ENCODE results near the gene TPCN2. TPM values are rescaled to one million over a fixed set of nuclear protein-coding genes. Genes with fewer than 3 reads are reported as not detected.

Gene TPCN2
- total RNA-seq, 1 donor from 2014 or later, result 23.7 TPM

DNA sequence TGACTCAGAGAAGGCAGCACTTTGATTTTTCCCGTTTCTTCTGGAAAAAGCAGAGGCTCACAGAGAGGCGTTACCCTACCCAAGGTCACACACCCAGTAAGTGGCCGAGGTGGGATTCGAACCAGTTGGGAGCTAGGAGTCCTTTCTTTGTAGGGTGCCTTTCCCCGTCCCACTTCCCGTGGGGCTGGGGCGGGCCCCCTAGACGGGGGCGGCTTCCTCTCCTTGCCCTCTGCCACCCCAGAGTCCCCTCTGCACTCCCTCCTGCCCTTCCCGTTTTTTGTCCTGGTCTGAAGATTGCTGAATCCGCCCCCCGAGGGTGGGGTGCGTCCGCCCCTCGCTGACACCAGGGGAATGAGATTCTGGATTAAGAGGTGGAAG is 747 bp downstream of the TPCN2 start:
- Mint-ChIP-seq H3K4me1 (peaks cover 16% of the 10 kb centered on the region), H3K36me3 (peaks cover 2% of the 10 kb centered on the region), H3K27me3 (ENCODE audit: low read depth) (no peaks in the 10 kb centered on the region), H3K4me3 (peak overlapping the region; percentile 71), H3K27ac (peak overlapping the region; percentile 53), H3K9me3 (no peaks in the 10 kb centered on the region)
- TF ChIP-seq CTCF (IDR thresholded peaks at IDR 0.05; ENCODE audit: unreplicated experiment), result no peak
- no peak for DNase-seq (ENCODE audit: low spot score in 2 of 2, unreplicated experiment in 2 of 2)

DNA sequence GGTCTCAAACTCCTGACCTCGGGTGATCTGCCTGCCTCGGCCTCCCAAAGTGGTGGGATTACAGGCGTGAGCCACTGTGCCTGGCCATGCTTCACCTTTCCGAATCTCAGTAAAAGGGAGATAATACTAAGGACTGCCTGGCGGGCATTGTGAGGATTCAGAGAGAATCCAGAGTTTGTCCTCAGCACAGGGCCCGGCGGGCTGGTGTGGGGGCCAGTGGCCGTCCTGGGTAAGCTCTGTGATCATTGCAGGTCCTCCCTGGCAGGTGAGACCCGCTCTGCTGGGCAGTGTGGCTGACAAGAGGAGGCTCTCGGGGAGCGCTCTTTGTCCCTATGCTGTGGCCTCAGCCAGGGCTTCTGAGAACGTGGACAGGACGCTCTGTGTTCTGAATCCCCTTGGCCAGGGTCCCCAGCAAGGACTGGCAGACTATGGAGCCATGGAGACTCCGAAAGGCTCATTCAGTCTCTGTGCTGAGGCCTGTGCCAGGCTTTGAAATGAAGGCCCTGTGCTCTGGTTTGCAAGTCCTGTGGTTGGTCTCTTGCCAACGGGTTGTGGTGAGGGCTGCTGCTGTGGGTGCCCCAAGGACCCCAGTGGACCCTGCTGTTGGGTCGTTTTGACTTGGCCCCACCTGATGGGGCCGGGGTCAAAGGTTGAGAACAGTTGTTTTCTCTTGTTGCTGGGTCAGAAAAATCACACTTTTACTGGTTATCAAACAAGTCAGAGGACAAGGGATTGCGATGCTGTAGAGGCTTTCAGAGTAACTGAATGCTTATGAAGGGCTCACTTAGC is 2.1 kb downstream of the TPCN2 start:
- Mint-ChIP-seq H3K27me3 (ENCODE audit: low read depth) (no peaks in the 10 kb centered on the region), H3K4me3 (peak overlapping the region; percentile 71), H3K36me3 (peaks cover 2% of the 10 kb centered on the region), H3K9me3 (no peaks in the 10 kb centered on the region), H3K27ac (no peak overlapping the region), H3K4me1 (peaks cover 10% of the 10 kb centered on the region)
- no peak for TF ChIP-seq CTCF (IDR thresholded peaks at IDR 0.05; ENCODE audit: unreplicated experiment)
- DNase-seq (ENCODE audit: low spot score in 2 of 2, unreplicated experiment in 2 of 2), result no peak

DNA sequence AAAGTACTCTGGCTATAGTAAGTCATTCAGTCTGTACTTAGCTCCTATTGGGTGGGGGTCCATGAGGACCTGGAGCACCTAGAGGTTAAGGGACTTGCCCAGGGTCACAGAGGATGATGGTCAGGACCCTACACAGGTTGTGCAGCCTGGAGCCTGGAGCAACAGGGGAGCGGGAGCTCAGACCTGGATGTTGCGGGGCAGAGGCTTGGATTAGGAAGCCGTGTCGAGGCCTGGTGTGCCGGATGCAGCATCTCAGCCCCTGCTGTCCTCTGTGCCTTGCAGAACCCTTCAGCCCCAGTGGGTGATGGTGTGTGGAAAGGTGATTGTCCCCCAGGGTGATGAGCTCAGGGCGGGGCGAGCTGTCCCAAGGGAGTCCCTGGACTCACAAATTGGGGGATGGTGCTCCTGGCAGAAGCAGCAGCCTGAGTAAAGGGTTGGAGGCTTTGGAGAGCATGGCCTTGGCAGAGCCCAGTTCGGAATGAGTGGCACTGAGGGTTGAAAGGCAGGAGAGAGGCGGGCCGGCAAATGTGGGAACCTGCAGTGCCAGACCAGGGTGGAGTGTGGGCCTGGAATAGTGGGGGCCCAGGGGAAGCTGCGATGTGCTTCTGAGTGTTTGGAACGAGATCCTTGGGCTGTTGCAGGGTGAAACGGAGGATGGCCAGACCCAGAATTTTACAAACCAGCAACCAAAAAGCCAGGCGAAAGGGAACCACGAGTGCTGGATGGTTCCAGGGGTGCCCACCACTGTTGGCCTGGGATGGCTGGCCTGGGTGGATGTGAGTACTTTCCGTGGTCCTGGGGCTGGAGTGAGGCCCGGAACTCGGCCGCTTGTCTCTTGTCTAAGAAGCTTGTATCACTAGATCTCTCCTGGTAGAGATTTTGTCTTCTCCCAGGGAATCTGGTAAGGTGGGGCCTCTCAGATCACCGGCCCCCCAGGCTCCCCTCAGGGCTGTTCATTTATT is 2.9 kb downstream of the TPCN2 start:
- no peaks in the 10 kb centered on the region for H3K27me3 Mint-ChIP-seq (ENCODE audit: low read depth)
- no peaks in the 10 kb centered on the region for H3K9me3 Mint-ChIP-seq
- DNase-seq (ENCODE audit: low spot score in 2 of 2, unreplicated experiment in 2 of 2), result no peak
- H3K4me3 Mint-ChIP-seq, result peak overlapping the region; percentile 13
- H3K36me3 Mint-ChIP-seq, result peaks cover 5% of the 10 kb centered on the region
- TF ChIP-seq CTCF (IDR thresholded peaks at IDR 0.05; ENCODE audit: unreplicated experiment), result no peak
- no peak overlapping the region for H3K27ac Mint-ChIP-seq
- peaks cover 10% of the 10 kb centered on the region for H3K4me1 Mint-ChIP-seq

DNA sequence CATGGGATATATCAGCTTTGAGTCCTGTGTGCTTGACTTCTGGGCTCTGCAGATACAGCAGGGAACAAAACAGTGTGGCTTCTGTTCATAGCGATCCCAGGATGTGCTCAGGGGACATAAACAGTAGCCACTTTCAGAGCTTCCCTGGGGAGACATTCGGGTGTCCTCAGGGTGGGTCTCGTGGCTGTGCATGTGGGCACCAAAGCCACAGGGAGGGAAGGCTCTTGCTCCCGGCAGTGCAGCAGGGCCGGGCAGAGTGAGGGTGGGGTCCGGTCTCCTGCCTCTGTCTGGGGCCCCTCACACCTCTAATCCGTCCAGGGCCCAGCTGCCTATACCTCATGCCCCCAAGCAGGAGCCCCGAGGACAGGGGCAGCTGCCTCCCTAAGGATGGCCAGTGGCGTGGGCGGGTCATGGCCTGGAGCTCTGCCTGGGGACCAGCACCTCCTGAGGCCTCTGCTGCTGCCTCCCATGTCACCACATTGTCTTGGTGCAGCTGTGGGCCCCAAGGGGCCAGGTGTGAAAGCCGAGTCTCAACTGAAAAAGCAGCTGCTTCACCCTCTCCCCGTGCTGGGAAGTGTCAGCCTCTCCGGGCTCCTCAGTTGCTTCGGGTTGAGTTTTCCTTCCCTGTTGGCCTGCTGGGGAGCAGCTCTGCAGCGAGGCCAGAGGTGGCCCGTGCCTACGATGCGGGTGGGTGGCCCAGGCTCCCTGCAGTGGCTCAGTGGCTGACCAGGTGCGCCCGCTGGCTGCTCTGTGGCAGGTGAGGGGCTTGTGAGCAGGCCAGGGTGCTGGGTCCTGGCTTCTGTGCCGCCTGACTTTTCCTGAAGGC is 3.8 kb downstream of the TPCN2 start:
- peaks cover 10% of the 10 kb centered on the region for H3K4me1 Mint-ChIP-seq
- no peak overlapping the region for H3K27ac Mint-ChIP-seq
- H3K4me3 Mint-ChIP-seq, result no peak overlapping the region
- H3K9me3 Mint-ChIP-seq, result no peaks in the 10 kb centered on the region
- no peak for DNase-seq (ENCODE audit: low spot score in 2 of 2, unreplicated experiment in 2 of 2)
- peaks cover 5% of the 10 kb centered on the region for H3K36me3 Mint-ChIP-seq
- no peak for TF ChIP-seq CTCF (IDR thresholded peaks at IDR 0.05; ENCODE audit: unreplicated experiment)
- no peaks in the 10 kb centered on the region for H3K27me3 Mint-ChIP-seq (ENCODE audit: low read depth)

DNA sequence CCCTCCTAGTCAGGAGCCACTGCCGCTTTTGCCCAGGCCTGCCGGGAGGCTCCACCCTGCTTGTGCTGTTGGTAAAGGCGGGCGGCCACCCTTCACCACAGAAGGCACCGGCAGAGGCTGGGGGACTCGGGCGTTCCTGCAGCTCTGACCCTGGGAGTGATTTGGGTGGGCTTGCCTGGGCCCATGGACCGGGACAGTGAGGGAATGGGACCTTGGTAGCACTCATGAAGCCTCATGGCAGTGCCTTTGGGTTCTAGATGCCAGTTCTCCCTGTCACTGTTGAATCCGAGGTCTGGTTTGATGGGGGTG is 4.4 kb downstream of the TPCN2 start:
- DNase-seq (ENCODE audit: low spot score in 2 of 2, unreplicated experiment in 2 of 2), result no peak
- Mint-ChIP-seq H3K9me3 (no peaks in the 10 kb centered on the region), H3K4me1 (peaks cover 10% of the 10 kb centered on the region), H3K27ac (no peak overlapping the region), H3K27me3 (ENCODE audit: low read depth) (no peaks in the 10 kb centered on the region), H3K4me3 (no peak overlapping the region), H3K36me3 (peaks cover 5% of the 10 kb centered on the region)
- no peak for TF ChIP-seq CTCF (IDR thresholded peaks at IDR 0.05; ENCODE audit: unreplicated experiment)

All from mesothelial cell of epicardium (in vitro differentiated cells).